SJSA1 (cell line): ENCODE results near the gene ACAD8. TPM values are rescaled to one million over a fixed set of nuclear protein-coding genes. Genes with fewer than 3 reads are reported as not detected.

Experiments used
- DNase-seq, 2 experiments: peaks; one replicate each; pipeline ENCODE4 v3.0.0-alpha.2; 2015 to 2020; ENCODE audit warnings: low spot score in 2 of 2, low read depth in 1 of 2
- H3K27ac ChIP-seq: fragments of 250-450 bp; sonication (Bioruptor Pico); 2 replicates; pipeline ENCODE4 v1.5.1; 2020; ENCODE audit warnings: mild to moderate bottlenecking, moderate library complexity
- H3K27me3 ChIP-seq: fragments of 250-450 bp; sonication (Bioruptor Pico); replicated peaks from 2 replicates; pipeline ENCODE4 v1.5.1; 2020; ENCODE audit warnings: mild to moderate bottlenecking, moderate library complexity
- H3K36me3 ChIP-seq: fragments of 250-450 bp; sonication (Bioruptor Pico); 2 replicates; pipeline ENCODE4 v1.5.1; 2020; ENCODE audit warnings: mild to moderate bottlenecking
- H3K4me1 ChIP-seq: fragments of 250-450 bp; sonication (Bioruptor Pico); replicated peaks from 2 replicates; pipeline ENCODE4 v1.6.1; 2021; ENCODE audit warnings: mild to moderate bottlenecking
- H3K4me3 ChIP-seq: fragments of 250-450 bp; sonication (Bioruptor Pico); 2 replicates; pipeline ENCODE4 v1.5.1; 2020; ENCODE audit warnings: mild to moderate bottlenecking
- H3K9me3 ChIP-seq: fragments of 250-450 bp; sonication (Bioruptor Pico); replicated peaks from 2 replicates; pipeline ENCODE4 v1.5.1; 2020; ENCODE audit warnings: mild to moderate bottlenecking
- total RNA-seq: library from RNA; depleted of rRNA; stranded (reverse); fragments of >200 nt; shearing (Covaris generic); gene quantifications from 2 replicates; pipeline ENCODE4 v1.2.3, GENCODE V29; 2014

Gene ACAD8
- total RNA-seq, 1 experiment from 2014 or later: 7.9 TPM

GRCh38 chr11:134230339-134230738, 23.0 kb upstream of the ACAD8 start:
- no peaks in the 10 kb centered on the region for H3K4me1 ChIP-seq
- H3K9me3 ChIP-seq: no peaks in the 10 kb centered on the region
- H3K27ac ChIP-seq: no peak overlapping the region
- H3K27me3 ChIP-seq: no peaks in the 10 kb centered on the region
- no peak for DNase-seq
- no peaks in the 10 kb centered on the region for H3K36me3 ChIP-seq
- no peak overlapping the region for H3K4me3 ChIP-seq

DNA sequence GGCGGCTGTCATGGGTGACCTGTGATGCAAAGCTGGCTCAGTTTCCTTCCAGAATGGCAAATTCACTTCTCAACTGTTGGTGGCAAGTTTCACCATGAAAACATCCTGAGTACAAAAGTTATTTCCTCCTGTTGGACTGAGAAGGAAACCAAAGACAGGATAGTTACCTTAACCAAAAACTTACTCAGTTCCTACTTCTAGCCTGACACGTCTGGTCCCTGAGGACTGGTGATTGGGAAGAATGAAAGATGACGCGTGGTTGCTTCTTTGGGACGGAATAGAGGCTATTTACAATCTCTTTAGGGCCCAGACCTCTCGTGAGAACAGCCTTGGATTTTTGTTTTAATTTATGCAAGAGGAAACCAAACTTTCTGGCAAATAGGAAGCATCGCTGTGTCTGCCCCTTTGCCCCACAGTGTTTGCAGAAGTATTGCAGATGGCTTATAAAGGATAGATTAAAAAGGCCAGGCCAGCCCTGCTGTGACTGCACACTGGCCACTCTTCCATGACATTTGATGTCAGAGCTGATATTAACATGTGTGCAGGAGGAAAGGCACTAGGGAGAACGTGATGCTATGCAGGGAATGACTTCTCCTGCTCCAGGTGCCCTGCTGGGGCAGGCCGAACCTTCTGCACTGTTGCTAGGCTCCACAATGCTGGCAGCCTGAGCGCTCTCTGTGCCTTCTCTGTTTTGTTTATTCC, 21.3 kb upstream of the ACAD8 start:
- no peaks in the 10 kb centered on the region for H3K36me3 ChIP-seq
- no peak overlapping the region for H3K4me3 ChIP-seq
- H3K9me3 ChIP-seq: no peaks in the 10 kb centered on the region
- DNase-seq: no peak
- no peaks in the 10 kb centered on the region for H3K4me1 ChIP-seq
- H3K27me3 ChIP-seq: no peaks in the 10 kb centered on the region
- H3K27ac ChIP-seq: no peak overlapping the region

DNA sequence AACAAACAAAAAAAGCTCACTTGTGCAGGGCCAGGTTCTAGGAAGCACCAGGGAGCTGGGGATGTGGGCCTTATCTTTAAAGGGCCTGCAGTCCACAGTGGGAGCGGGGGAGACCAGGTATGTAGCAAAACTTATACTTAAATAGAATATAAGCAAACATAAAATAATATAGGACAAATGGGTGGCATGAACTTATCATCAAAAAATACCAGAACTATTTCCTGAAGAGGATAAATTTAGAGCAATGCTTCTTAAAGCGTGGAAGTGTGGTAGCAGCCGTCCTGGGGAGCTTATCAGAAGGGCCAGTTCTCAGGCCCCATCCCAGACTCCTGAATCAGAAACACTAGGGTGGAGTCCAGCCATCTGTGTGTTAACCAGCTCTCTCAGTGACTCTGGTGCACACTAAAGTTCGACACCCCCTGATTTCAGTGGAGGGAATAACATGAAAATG, 19.6 kb upstream of the ACAD8 start:
- no peak for DNase-seq
- no peaks in the 10 kb centered on the region for H3K27me3 ChIP-seq
- H3K36me3 ChIP-seq: no peaks in the 10 kb centered on the region
- no peak overlapping the region for H3K27ac ChIP-seq
- no peaks in the 10 kb centered on the region for H3K4me1 ChIP-seq
- H3K9me3 ChIP-seq: no peaks in the 10 kb centered on the region
- H3K4me3 ChIP-seq: no peak overlapping the region

DNA sequence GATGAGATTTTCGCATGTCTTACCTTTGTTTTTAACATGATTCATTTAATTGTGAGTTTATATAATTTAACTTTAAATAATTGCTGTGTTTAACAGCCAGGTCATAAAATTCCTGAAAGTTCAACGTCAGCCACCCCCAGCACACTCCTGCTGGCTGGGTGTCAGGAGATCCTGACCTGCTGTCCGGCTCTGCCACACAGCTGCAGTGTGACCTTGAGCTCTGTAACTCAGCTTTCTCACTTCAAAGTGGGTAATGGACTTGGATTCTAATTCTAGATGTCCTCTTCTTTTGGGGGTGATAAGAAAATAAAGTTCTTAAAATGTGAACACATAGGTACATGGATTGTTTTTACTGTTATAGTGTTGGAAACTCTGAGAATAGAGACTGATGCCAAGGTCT, 18.0 kb upstream of the ACAD8 start:
- no peaks in the 10 kb centered on the region for H3K36me3 ChIP-seq
- no peak overlapping the region for H3K4me3 ChIP-seq
- no peak overlapping the region for H3K27ac ChIP-seq
- no peaks in the 10 kb centered on the region for H3K9me3 ChIP-seq
- no peak for DNase-seq
- H3K4me1 ChIP-seq: no peaks in the 10 kb centered on the region
- no peaks in the 10 kb centered on the region for H3K27me3 ChIP-seq

- no peak overlapping the region for H3K27ac ChIP-seq
- DNase-seq: no peak
- no peaks in the 10 kb centered on the region for H3K36me3 ChIP-seq
- no peaks in the 10 kb centered on the region for H3K4me1 ChIP-seq
- no peaks in the 10 kb centered on the region for H3K9me3 ChIP-seq
- no peak overlapping the region for H3K4me3 ChIP-seq
- H3K27me3 ChIP-seq: no peaks in the 10 kb centered on the region
Observed at GRCh38 chr11:134236834-134237556, 16.4 kb upstream of the ACAD8 start.

DNA sequence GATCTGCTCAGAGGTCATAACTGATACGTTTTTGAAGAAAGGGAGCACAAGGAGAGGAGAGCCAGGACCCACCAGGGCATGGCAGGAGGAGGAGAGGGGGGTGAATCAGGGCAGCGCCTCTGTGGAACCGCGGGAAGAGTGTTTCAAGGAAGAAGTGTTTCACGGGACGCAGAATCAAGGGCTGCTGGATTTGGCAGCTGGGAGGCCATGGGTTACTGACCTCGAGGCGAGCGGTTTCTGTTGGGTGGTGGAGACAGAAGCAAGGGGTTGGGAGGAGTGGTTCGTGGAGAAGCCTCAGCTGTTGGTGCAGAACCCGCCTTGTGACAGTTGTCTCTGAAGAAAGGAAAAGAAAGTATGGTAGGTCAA, 15.8 kb upstream of the ACAD8 start:
- no peak overlapping the region for H3K27ac ChIP-seq
- H3K4me1 ChIP-seq: no peaks in the 10 kb centered on the region
- no peaks in the 10 kb centered on the region for H3K36me3 ChIP-seq
- DNase-seq: no peak
- H3K9me3 ChIP-seq: no peaks in the 10 kb centered on the region
- H3K27me3 ChIP-seq: no peaks in the 10 kb centered on the region
- no peak overlapping the region for H3K4me3 ChIP-seq

DNA sequence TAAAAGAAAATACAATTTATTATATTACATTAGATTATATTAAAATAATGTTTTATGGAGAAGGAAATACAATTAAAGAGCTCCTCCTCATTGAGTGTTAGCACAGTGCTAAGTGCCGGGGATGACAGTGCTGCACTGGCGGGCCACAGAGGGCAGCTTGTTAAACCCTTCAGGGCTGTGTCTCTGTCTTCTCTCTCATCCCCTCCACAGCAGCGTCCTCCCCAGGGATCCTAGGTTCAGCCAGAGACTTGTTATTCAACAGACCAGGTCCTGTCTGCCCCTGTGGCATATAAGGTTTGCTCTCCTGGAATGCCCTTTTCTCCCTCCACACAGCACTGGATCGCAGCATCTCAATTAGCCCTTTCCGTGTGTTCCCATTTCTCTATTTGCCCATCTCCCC, 14.4 kb upstream of the ACAD8 start:
- Histone ChIP-seq H3K4me3 (no peak overlapping the region), H3K4me1 (no peaks in the 10 kb centered on the region), H3K36me3 (no peaks in the 10 kb centered on the region), H3K27me3 (no peaks in the 10 kb centered on the region), H3K27ac (no peak overlapping the region), H3K9me3 (no peaks in the 10 kb centered on the region)
- DNase-seq: no peak

DNA sequence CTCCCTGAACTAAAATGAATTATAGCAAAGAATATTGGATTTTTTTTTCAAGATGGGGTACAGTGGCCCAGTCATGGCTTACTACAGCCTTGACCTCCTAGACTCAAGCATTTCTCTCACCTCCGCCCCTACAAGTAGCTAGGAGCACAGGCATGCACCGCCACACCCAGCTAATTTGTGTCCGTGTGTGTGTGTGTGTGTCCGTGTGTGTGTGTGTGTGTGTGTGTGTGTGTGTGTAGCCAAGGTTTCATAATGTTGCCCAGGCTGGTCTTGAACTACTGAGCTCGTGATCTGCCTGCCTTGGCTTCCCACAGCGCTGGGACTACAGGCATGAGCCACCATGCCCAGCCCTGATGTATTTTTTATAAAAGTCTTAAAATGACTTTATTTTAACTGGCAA, 12.8 kb upstream of the ACAD8 start:
- Histone ChIP-seq H3K27ac (no peak overlapping the region), H3K4me1 (no peaks in the 10 kb centered on the region), H3K36me3 (no peaks in the 10 kb centered on the region; the same call in 1 of the 2 replicates), H3K4me3 (no peak overlapping the region), H3K9me3 (no peaks in the 10 kb centered on the region), H3K27me3 (no peaks in the 10 kb centered on the region)
- DNase-seq: no peak

- no peaks in the 10 kb centered on the region for H3K4me1 ChIP-seq
- no peak for DNase-seq
- H3K27ac ChIP-seq: no peak overlapping the region
- no peaks in the 10 kb centered on the region; the same call in 1 of the 2 replicates for H3K36me3 ChIP-seq
- no peak overlapping the region for H3K4me3 ChIP-seq
- no peaks in the 10 kb centered on the region for H3K27me3 ChIP-seq
- H3K9me3 ChIP-seq: no peaks in the 10 kb centered on the region
Observed at GRCh38 chr11:134242376-134242775, 11.0 kb upstream of the ACAD8 start.

DNA sequence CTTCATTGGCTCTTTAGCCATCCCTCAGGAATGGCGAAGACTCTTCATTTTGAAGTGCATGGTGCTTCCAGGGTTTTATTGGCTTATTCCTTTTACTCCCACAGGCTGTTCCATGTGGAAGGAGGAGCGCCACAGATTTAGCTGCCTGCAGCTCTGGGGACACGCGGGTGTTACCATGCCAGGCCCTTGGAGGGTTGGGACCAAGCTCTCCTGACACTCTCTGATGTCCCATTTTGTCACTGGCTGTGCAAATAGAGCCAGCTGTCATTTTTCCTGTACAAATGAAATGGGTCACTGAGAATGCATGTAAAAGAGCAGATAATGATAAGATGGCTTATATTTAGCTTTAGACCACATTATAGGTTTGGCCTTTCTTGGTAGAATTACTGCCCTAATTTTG, 9.5 kb upstream of the ACAD8 start:
- H3K27me3 ChIP-seq: no peaks in the 10 kb centered on the region
- peaks cover 12% of the 10 kb centered on the region for H3K36me3 ChIP-seq
- no peak overlapping the region for H3K4me3 ChIP-seq
- no peak overlapping the region for H3K27ac ChIP-seq
- no peaks in the 10 kb centered on the region for H3K9me3 ChIP-seq
- DNase-seq: no peak
- peaks cover 3% of the 10 kb centered on the region; the same call in 1 of the 2 replicates for H3K4me1 ChIP-seq

DNA sequence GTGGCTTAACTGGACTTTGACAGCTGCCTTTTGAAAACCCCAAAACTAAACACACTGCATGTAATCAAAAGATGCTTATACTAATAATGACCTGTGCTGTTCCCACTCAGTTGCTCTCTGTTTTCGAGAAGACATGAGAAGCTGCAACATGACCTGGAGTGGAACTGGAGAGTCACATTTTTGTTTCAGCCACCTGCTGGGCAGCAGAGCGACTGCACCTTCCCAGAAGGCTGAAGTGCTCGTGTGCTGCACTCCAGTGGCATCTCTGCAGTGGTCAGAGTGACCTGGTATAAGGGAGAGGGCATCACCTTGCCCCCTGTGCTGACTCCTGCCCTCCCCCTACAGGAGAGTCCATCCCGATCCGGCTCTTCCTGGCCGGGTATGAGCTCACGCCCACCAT, 8.8 kb upstream of the ACAD8 start:
- Histone ChIP-seq H3K4me3 (no peak overlapping the region), H3K36me3 (peaks cover 13% of the 10 kb centered on the region), H3K9me3 (no peaks in the 10 kb centered on the region), H3K27ac (no peak overlapping the region), H3K27me3 (no peaks in the 10 kb centered on the region), H3K4me1 (peaks cover 9% of the 10 kb centered on the region; the same call in 1 of the 2 replicates)
- DNase-seq: no peak

GRCh38 chr11:134245434-134245833, 7.9 kb upstream of the ACAD8 start:
- no peak overlapping the region for H3K27ac ChIP-seq

DNA sequence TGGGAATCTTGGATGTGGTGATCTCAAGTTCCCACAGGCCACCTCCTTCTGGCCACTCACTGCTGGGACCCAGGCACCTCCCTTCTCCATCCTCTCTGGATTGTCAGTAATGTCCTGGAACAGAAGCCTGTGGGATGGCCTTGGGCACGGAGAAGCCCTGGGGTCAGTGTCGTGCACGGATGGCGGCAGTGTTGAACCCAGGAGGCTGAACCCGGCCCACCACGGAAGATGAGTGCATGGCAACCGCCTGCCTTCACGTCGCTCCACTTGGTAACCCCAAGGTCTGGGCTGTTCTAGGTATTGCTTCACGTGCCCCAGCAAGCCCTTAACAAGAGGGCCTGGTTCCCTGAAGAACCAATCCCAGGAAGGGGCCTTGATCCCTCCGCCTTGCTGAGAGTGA, 7.3 kb upstream of the ACAD8 start:
- H3K36me3 ChIP-seq: peaks cover 13% of the 10 kb centered on the region
- H3K27me3 ChIP-seq: no peaks in the 10 kb centered on the region

More at GRCh38 chr11:134245434-134245833, 7.9 kb upstream of the ACAD8 start:
- no peaks in the 10 kb centered on the region for H3K27me3 ChIP-seq
- H3K4me1 ChIP-seq: peaks cover 9% of the 10 kb centered on the region; the same call in 1 of the 2 replicates
- DNase-seq: no peak
- no peaks in the 10 kb centered on the region for H3K9me3 ChIP-seq
- H3K4me3 ChIP-seq: no peak overlapping the region
- H3K36me3 ChIP-seq: peaks cover 13% of the 10 kb centered on the region

GRCh38 chr11:134246678-134247077, 6.7 kb upstream of the ACAD8 start:
- Histone ChIP-seq H3K36me3 (peaks cover 13% of the 10 kb centered on the region), H3K9me3 (no peaks in the 10 kb centered on the region), H3K27ac (no peak overlapping the region), H3K27me3 (no peaks in the 10 kb centered on the region), H3K4me3 (no peak overlapping the region), H3K4me1 (peaks cover 9% of the 10 kb centered on the region; the same call in 1 of the 2 replicates)
- no peak for DNase-seq

More for the DNA sequence above, 7.3 kb upstream of the ACAD8 start:
- Histone ChIP-seq H3K9me3 (no peaks in the 10 kb centered on the region), H3K4me1 (peaks cover 9% of the 10 kb centered on the region; the same call in 1 of the 2 replicates), H3K27ac (no peak overlapping the region), H3K4me3 (no peak overlapping the region)
- DNase-seq: no peak
